GM19099 (cell line): ENCODE results near the gene ELAVL1.

ENCODE experiments used
- POLR2A ChIP-seq: IDR thresholded peaks from 3 replicates; pipeline ENCODE4 v1.6.1; 2011; ENCODE audit warnings: low read depth; ENCODE audit not compliant: insufficient read length; ENCODE audit errors: extremely low read depth

ELAVL1 gene

DNA sequence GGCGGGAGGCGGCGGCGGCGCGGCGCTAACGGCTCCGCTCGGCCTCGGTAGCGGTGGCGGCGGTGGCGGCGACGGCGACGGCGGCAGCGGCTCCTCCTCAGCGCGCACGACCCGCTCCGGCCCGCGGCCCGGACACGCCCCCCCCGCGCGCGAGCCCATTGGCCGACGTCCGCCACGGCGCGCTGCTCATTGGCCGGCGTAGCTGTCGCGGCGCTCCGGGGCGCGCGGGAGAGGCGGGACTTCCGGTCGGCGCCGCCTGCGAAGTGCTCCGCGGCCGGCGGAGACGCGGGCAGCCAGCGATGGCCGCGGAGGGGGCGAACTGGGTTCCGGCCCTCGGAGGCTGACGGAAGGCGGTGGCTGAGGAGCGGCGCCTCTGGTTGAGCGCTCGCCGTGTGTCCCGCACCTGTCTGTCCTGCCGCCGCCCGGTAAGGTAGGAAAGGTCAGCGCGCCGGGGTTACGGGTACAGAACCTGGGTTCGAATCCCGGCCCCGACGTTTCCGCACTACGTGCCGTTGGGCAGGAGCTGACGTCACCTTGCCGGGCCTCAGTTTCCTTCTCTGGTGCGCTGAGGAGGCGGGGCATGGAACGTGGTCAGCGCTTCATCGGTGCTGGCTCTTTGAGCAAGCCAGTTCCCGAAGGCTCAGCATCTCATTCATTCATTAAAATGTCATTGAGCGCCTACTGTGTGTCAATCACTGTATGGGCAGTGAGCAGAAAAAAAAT, at the start of gene ELAVL1:
ELAVL1 (minus strand) TSS at position 108 of the 723 bp plus-strand sequence. CDS start 13,826 bp downstream, outside the sequence.
- TF ChIP-seq POLR2A: peak; percentile 95

DNA sequence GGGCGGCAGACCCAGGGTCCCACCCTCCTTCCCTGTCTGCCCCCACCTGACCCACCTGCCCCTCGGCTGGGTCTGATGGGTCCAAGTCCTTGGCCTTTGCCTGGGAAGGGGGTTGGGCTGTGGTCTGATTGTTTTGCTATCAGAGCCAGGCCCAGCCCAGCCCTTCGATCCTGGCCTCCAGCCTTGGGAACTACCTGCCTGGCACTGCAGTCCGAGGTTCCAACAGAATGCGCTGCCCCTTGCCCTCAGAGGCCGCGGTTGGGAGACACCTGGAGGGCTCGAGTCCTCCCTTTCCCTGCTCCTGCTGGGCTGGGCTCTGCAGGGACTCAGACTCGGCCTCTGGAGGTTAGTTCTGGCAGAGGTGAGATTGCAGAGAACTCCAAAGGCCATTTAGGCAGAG, 48.7 kb upstream of the ELAVL1 start:
- TF ChIP-seq POLR2A: no peak

DNA sequence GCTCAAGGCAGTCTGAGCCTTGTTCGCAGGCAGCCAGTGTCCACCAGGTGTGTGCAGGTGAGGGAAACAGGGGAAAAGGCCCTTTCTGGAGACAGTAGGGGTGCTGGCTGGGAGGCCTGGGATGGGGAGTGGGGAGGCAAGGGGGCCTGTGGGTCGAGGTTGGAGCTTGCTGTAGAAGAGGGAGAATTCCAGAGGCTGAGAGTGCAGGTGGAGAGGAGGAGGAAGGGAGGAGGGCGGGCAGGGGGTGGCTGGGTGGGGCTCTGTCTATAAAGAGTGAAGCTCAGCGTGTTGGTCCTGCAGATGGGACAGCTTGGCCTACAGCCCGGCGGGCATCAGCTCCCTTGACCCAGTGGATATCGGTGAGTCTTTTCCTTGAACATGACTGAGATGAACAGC, 47.0 kb upstream of the ELAVL1 start, which contains the start of gene CCL25:
CCL25 (plus strand) TSS at position 297 of the 396 bp plus-strand sequence. CDS start 290 bp downstream, outside the sequence.
- TF ChIP-seq POLR2A: no peak

GRCh38 chr19:8050274-8051096, 45.0 kb upstream of the ELAVL1 start:
- peak; percentile 65 for TF ChIP-seq POLR2A

- TF ChIP-seq POLR2A: no peak
These were observed 41.2 kb upstream of the ELAVL1 start for GRCh38 chr19:8046569-8047165.

DNA sequence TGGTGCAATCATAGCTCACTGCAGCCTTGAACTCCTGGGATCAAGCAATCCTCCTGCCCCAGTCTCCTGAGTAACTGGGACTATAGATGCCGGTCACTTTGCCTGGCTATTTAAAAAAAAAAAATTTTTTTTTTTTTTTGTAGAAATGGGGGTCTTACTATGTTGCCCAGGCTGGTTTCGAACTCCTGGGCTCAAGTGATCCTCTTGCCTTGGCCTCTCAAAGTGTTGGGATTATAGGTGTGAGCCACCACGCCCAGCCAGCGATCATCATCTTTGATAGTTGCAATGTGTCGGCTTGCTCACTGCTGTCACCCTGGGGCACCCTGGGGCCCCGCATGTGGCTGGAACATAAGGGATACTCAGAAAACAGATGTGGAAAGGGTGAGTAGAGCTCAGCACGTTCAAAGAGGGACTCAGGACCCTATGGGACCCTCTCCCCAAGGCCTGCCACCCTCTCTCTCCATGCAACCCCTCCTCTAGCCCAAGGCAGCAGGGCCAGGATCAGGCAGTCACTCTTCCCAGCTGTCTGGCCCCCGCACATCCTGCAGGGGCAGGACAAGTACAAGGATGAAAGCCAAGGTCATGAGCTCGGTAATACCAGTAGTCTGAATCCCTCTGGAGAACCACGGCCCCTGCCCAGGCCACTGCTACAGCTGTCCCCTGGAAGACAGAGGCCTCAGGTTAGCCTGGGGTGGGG, 40.6 kb upstream of the ELAVL1 start:
- TF ChIP-seq POLR2A: no peak

DNA sequence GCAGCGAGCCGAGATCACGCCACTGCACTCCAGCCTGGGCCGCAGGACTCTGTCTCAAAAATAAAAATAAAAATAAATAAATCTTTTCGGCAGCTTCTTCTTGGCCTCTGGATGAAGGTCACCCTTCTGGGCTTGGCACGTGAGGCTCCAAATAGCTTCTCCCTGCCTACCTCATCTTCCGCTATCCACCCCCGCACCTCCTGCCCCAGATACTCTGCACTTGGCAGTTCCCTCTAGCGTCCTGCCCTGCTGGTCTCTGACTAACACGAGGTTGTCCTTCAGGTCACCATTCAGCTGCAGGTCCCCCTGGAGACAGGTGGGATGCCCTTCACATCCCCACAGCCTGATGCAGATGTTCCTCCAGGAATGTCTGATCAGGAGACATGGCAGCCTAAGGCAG, 38.6 kb upstream of the ELAVL1 start:
- no peak for TF ChIP-seq POLR2A

GRCh38 chr19:8042900-8043299, 37.5 kb upstream of the ELAVL1 start:
- TF ChIP-seq POLR2A: no peak

DNA sequence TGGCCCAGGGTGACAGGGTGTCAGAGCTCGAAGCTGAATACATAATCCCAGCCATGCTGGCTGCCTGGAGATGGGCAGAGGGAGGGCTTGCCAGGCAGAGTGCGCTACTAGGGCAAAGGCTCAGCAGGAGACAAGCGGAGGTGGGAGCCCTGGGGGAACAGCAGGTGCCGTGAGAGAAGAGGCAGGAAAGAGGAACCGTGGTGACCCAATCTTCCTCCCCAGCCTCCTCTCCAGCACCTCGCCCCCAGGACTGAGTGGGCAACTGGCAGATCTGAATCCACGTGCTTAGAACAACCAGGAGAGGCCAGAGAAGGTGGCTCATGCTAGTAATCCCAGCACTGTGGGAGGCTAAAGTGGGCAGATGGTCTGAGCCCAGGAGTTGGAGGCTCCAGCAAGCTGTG, 36.1 kb upstream of the ELAVL1 start:
- no peak for TF ChIP-seq POLR2A

DNA sequence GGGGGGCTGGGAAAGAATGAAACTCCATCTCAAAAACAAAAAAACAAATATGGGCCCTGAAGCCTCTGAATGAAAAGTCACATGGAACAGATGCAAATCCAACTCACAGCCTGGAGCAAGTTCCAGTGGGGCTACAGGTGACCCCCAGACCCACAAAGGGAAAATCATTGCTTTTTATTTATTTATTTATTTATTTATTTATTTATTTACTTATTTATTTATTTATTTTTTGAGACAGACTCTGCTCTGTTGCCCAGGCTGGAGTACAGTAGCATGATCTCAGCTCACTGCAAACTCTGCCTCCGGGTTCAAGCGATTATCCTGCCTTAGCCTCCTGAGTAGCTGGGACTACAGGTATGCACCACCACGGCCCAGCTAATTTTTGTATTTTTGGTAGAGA, 33.8 kb upstream of the ELAVL1 start:
- no peak for TF ChIP-seq POLR2A

- TF ChIP-seq POLR2A: no peak
These were observed 33.4 kb upstream of the ELAVL1 start for GRCh38 chr19:8038815-8039214.

DNA sequence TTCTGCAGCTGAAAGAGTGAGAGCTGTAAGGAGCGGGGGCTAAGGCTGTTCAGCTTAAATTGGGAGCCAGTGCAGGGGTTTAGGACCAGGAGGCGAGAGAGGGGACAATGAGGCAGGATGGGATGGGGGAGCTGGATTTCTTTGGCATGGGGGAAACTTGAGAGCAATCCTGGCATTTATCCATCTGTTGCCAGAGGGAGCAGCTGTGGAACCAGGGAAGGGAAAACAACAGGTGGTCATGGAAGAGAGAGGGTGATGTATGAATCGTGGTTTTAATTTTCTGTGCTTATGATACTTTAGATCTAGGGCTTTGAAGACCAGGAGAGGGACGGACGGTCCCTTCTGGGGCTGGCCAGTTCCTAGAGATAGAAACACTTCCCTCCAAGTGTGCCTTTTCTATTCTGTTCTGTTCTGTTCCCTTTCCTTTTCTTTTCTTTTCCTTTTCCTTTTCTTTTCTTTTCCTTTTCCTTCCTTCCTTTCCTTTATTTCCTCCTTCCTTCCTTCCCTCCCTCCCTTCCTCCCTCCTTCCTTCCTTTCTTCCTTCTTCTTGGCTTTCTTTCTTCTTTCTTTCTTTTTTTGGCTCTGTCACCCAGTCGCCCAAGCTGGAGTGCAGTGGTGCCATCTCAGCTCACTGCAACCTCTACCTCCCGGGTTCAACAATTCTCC, 31.1 kb upstream of the ELAVL1 start:
- no peak for TF ChIP-seq POLR2A

GRCh38 chr19:8034178-8034525, 28.7 kb upstream of the ELAVL1 start:
- no peak for TF ChIP-seq POLR2A

DNA sequence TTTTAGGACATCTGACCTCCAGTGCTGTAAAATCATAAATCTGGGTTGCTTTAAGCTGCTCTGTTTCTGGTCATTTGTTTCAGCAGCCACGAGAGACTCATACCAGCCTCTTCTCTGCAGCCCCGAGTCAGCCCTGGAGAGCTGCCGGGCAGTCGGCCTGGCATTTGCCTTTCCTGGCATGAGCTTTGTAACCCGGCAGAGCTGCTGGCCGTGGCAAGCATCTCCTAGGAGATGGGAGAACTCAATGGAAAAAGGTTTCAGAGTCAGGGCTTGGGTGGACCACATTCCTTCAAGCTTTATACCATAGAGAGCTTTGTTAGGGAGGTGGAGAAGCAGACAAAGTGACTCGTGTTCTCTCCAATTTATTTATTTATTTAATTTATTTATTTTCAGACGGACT, 25.5 kb upstream of the ELAVL1 start:
- no peak for TF ChIP-seq POLR2A
